GM18861 (cell line): Measurements from ENCODE around the gene ANKRD27.
"Not testable (repeated sequence)": the region's sequence is repeated elsewhere in the genome, so short reads cannot be mapped to it uniquely, and the experiment has no call there.

Source experiments
- ATAC-seq: cut with Tn5 transposase; IDR thresholded peaks from one replicate; pipeline ENCODE4 v1.9.1; 2021; ENCODE audit not compliant: unreplicated experiment

The ANKRD27 gene

GRCh38 chr19:32606289-32606688, 68.7 kb downstream of the ANKRD27 start:
- ATAC-seq: no peak

- no peak for ATAC-seq
Measured at GRCh38 chr19:32605544-32605943, 69.4 kb downstream of the ANKRD27 start.

GRCh38 chr19:32603961-32604360, 71.0 kb downstream of the ANKRD27 start:
- no peak for ATAC-seq

GRCh38 chr19:32599736-32600157, 75.2 kb downstream of the ANKRD27 start:
- no peak for ATAC-seq

- ATAC-seq: no peak
Measured at GRCh38 chr19:32599258-32599657, 75.7 kb downstream of the ANKRD27 start.

- no peak for ATAC-seq
Measured at GRCh38 chr19:32598022-32598421, 77.0 kb downstream of the ANKRD27 start.

GRCh38 chr19:32595491-32595890, 79.5 kb downstream of the ANKRD27 start:
- no peak for ATAC-seq

- ATAC-seq: no peak
Measured at GRCh38 chr19:32594021-32594420, 81.0 kb downstream of the ANKRD27 start.

- not testable (repeated sequence) for ATAC-seq
Measured at GRCh38 chr19:32587747-32588504, 87.1 kb downstream of the ANKRD27 start.

GRCh38 chr19:32581705-32582179, 93.2 kb downstream of the ANKRD27 start:
- no peak for ATAC-seq

- ATAC-seq: peak; percentile 88
Measured at GRCh38 chr19:32580901-32581704, 93.9 kb downstream of the ANKRD27 start, which contains the start of gene PDCD5. PDCD5 (plus strand) TSS chr19:32581190; CDS start chr19:32581262, 72 bp downstream.

GRCh38 chr19:32580353-32580900, 94.6 kb downstream of the ANKRD27 start:
- peak; percentile 17 for ATAC-seq

GRCh38 chr19:32576790-32577189, 98.2 kb downstream of the ANKRD27 start:
- no peak for ATAC-seq

- ATAC-seq: no peak
Measured at GRCh38 chr19:32573492-32573794, 101.5 kb downstream of the ANKRD27 start.

- ATAC-seq: not testable (repeated sequence)
Measured at GRCh38 chr19:32572700-32573491, 102.1 kb downstream of the ANKRD27 start.

- ATAC-seq: not testable (repeated sequence)
Measured at GRCh38 chr19:32571471-32572075, 103.4 kb downstream of the ANKRD27 start.

GRCh38 chr19:32570081-32570785, 104.7 kb downstream of the ANKRD27 start:
- ATAC-seq: no peak

GRCh38 chr19:32567486-32567885, 107.5 kb downstream of the ANKRD27 start:
- no peak for ATAC-seq

GRCh38 chr19:32566246-32566830, 108.6 kb downstream of the ANKRD27 start:
- ATAC-seq: no peak

- no peak for ATAC-seq
Measured at GRCh38 chr19:32563761-32564160, 111.2 kb downstream of the ANKRD27 start.
